Tibial artery (tissue), 4 donors: Measurements from ENCODE around the gene NSUN6.

ENCODE experiments used
- DNase-seq, 2 donors: peaks; one replicate each; pipeline ENCODE4 v3.0.0-alpha.2; 2019
- H3K27ac ChIP-seq, 2 donors: fragments of 200-600 bp; sonication (generic) in 1 of 2; 1 replicate in 1 of 2; 2 replicates in 1 of 2; pipeline ENCODE4 v1.5.1; 2018 to 2019; ENCODE audit warnings: mild to moderate bottlenecking in 1 of 2
- H3K27me3 ChIP-seq, 2 donors: fragments of 200-600 bp; sonication (generic) in 1 of 2; one replicate each; pipeline versions ENCODE4 v1.5.1 to v1.6.0; 2016 to 2019
- H3K36me3 ChIP-seq, 3 donors: fragments of 200-600 bp; sonication (generic) in 2 of 3; one replicate each; pipeline ENCODE4 v1.5.1; 2016 to 2019; ENCODE audit warnings: mild to moderate bottlenecking in 2 of 3
- H3K4me1 ChIP-seq, 4 donors: fragments of 200-600 bp; sonication (generic) in 2 of 4; 1 replicate in 3 of 4; 2 replicates in 1 of 4; pipeline ENCODE4 v1.5.1; 2016 to 2019
- H3K4me3 ChIP-seq, 2 donors: fragments of 200-600 bp; sonication (generic) in 1 of 2; 1 replicate in 1 of 2; 2 replicates in 1 of 2; pipeline ENCODE4 v1.5.1; 2018 to 2019; ENCODE audit warnings: mild to moderate bottlenecking in 2 of 2
- H3K9me3 ChIP-seq, 3 donors: fragments of 200-600 bp; sonication (generic) in 1 of 3; one replicate each; pipeline ENCODE4 v1.5.1; 2016 to 2019
- intact Hi-C: fragments of 100-400 bp; cut with DNase I; formaldehyde crosslinking; loops from one replicate; pipeline ENCODE4 v1.15.0; 2023; ENCODE audit warnings: low total_unique reads
- TF ChIP-seq, protein P1 (sequence below), 2 experiments: fragments of 200-600 bp in 1 of 2; fragments of 450-650 bp in 1 of 2; IDR thresholded peaks; one replicate each; pipeline ENCODE4 v1.5.1; 2017 to 2019; ENCODE audit warnings: antibody characterized with exemption in 2 of 2, mild to moderate bottlenecking in 1 of 2, moderate library complexity in 1 of 2

Gene NSUN6

GRCh38 chr10:18527687-18528086 is 123.7 kb downstream of the NSUN6 start:
- TF ChIP-seq, protein P1, sequence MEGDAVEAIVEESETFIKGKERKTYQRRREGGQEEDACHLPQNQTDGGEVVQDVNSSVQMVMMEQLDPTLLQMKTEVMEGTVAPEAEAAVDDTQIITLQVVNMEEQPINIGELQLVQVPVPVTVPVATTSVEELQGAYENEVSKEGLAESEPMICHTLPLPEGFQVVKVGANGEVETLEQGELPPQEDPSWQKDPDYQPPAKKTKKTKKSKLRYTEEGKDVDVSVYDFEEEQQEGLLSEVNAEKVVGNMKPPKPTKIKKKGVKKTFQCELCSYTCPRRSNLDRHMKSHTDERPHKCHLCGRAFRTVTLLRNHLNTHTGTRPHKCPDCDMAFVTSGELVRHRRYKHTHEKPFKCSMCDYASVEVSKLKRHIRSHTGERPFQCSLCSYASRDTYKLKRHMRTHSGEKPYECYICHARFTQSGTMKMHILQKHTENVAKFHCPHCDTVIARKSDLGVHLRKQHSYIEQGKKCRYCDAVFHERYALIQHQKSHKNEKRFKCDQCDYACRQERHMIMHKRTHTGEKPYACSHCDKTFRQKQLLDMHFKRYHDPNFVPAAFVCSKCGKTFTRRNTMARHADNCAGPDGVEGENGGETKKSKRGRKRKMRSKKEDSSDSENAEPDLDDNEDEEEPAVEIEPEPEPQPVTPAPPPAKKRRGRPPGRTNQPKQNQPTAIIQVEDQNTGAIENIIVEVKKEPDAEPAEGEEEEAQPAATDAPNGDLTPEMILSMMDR (IDR thresholded peaks at IDR 0.05), result no peak
- intact Hi-C loops, result no loop called here
- H3K9me3 ChIP-seq, result no peaks in the 10 kb centered on the region
- H3K4me3 ChIP-seq, result no peak overlapping the region
- no peak overlapping the region for H3K27ac ChIP-seq
- DNase-seq, result no peak
- H3K36me3 ChIP-seq, result peaks cover 0 to 6% (median 0%) of the 10 kb centered on the region in 3 donors
- H3K4me1 ChIP-seq, result peaks cover 0 to 8% (median 1%) of the 10 kb centered on the region in 4 donors
- H3K27me3 ChIP-seq, result no peaks in the 10 kb centered on the region

DNA sequence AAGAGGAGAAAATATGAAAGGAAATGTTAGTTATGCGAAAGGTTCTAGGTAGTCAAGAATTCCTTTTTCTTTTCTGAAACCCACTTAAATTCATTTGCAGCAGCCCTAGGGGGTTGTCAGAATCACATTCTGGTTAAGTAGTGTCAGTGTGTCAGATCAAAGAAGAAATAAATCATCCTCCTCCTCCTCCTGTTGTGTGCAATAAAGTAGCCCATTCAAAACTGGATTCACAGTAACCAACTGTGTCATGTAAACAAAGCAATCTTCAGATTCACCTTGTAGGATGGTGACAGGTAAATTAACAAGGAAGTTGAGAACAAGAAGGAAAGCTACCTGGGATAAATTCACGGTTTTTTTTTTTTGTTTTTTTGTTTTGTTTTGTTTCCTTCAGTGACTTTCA is 127.5 kb downstream of the NSUN6 start:
- Histone ChIP-seq H3K4me1 (peaks cover 0 to 8% (median 1%) of the 10 kb centered on the region in 4 donors), H3K36me3 (peaks cover 10 to 26% (median 13%) of the 10 kb centered on the region in 3 donors), H3K27me3 (no peaks in the 10 kb centered on the region), H3K4me3 (no peak overlapping the region), H3K27ac (no peak overlapping the region), H3K9me3 (no peaks in the 10 kb centered on the region)
- no peak for DNase-seq
- intact Hi-C loops, result no loop called here
- TF ChIP-seq, protein P1 (IDR thresholded peaks at IDR 0.05), result no peak

- no peaks in the 10 kb centered on the region for H3K27me3 ChIP-seq
- peaks cover 0 to 8% (median 1%) of the 10 kb centered on the region in 4 donors for H3K4me1 ChIP-seq
- intact Hi-C loops, result no loop called here
- DNase-seq, result no peak
- no peak overlapping the region for H3K27ac ChIP-seq
- H3K4me3 ChIP-seq, result no peak overlapping the region
- TF ChIP-seq, protein P1 (IDR thresholded peaks at IDR 0.05), result no peak
- H3K9me3 ChIP-seq, result no peaks in the 10 kb centered on the region
- peaks cover 14 to 29% (median 17%) of the 10 kb centered on the region in 3 donors for H3K36me3 ChIP-seq
These were observed 128.4 kb downstream of the NSUN6 start for GRCh38 chr10:18523025-18523424.

DNA sequence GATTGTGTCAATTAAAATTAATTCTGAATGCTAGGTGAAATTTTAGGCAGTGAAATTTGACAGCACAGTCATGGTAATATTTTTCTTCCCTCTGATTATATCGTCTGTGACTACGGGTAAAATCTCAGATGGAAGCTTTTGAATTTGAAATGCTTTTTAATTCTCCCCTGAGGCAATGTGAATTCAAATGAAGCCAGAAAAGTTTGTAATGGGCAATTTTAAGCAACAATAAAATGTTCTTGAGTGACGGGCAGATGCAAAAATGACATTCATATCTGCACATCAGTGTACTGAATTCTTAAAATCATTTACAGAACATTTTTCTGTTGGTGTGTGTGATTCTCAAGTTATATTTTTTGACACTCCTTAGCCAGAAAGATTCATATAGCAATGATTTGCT is 134.5 kb downstream of the NSUN6 start:
- Histone ChIP-seq H3K9me3 (no peaks in the 10 kb centered on the region), H3K27me3 (no peaks in the 10 kb centered on the region), H3K4me3 (no peak overlapping the region), H3K4me1 (no peaks in the 10 kb centered on the region), H3K27ac (no peak overlapping the region), H3K36me3 (peaks cover 23 to 29% (median 24%) of the 10 kb centered on the region in 3 donors)
- intact Hi-C loops, result no loop called here
- TF ChIP-seq, protein P1 (IDR thresholded peaks at IDR 0.05), result no peak
- DNase-seq, result no peak

GRCh38 chr10:18514537-18514936 is 136.8 kb downstream of the NSUN6 start:
- H3K27me3 ChIP-seq, result no peaks in the 10 kb centered on the region
- no peaks in the 10 kb centered on the region for H3K9me3 ChIP-seq
- no peak overlapping the region for H3K4me3 ChIP-seq
- H3K36me3 ChIP-seq, result peaks cover 10 to 18% (median 14%) of the 10 kb centered on the region in 3 donors
- intact Hi-C loops, result no loop called here
- H3K4me1 ChIP-seq, result no peaks in the 10 kb centered on the region
- no peak overlapping the region for H3K27ac ChIP-seq
- no peak for DNase-seq
- TF ChIP-seq, protein P1 (IDR thresholded peaks at IDR 0.05), result no peak

DNA sequence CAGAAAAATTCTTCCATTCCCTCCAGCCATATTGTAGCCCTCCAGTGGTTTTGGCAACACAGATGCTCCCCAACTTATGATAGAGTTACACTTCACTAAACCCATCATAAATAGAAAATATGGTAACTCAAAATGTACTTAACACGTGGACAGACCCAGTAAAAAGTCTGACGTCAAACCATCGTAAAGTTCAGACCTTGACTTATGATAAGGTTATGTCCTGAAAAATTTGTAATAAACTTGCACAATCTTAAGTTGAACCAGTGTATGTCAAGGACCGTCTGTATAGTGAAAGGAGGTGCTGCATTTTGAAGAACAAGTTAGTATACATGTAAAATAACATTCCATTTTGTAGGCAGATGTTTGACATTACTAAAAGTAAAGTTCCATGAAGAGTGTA is 142.8 kb downstream of the NSUN6 start:
- H3K27me3 ChIP-seq, result no peaks in the 10 kb centered on the region
- no peaks in the 10 kb centered on the region for H3K9me3 ChIP-seq
- TF ChIP-seq, protein P1 (IDR thresholded peaks at IDR 0.05), result no peak

More for the DNA sequence above, 142.8 kb downstream of the NSUN6 start:
- Histone ChIP-seq H3K4me1 (peaks cover 0 to 15% (median 0%) of the 10 kb centered on the region in 4 donors), H3K36me3 (peaks cover 0 to 9% (median 0%) of the 10 kb centered on the region in 3 donors), H3K4me3 (no peak overlapping the region), H3K27ac (no peak overlapping the region)
- no peak for DNase-seq
- intact Hi-C loops, result no loop called here
